Measurements from ENCODE around the gene GSTA4.

DNA sequence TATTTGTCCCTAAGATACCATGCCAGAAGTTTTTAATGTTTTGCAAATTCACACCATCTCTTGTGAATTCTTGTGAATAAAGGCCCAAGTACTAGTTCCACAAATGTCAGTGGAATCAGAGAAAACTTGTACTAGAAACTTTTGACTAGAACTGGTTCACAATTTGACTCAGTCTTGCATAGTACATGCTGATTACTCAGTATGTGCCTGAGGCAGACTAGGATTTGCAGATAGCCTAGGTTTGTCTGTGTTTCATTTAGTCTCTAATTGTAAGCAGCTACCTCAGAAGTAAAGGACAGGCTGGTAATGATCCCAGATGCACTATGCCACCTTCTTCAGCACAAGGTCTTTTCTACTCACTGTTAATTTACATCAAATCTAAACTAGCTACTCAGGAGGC lies 34.2 kb upstream of the GSTA4 start:
- TF ChIP-seq, protein P1, sequence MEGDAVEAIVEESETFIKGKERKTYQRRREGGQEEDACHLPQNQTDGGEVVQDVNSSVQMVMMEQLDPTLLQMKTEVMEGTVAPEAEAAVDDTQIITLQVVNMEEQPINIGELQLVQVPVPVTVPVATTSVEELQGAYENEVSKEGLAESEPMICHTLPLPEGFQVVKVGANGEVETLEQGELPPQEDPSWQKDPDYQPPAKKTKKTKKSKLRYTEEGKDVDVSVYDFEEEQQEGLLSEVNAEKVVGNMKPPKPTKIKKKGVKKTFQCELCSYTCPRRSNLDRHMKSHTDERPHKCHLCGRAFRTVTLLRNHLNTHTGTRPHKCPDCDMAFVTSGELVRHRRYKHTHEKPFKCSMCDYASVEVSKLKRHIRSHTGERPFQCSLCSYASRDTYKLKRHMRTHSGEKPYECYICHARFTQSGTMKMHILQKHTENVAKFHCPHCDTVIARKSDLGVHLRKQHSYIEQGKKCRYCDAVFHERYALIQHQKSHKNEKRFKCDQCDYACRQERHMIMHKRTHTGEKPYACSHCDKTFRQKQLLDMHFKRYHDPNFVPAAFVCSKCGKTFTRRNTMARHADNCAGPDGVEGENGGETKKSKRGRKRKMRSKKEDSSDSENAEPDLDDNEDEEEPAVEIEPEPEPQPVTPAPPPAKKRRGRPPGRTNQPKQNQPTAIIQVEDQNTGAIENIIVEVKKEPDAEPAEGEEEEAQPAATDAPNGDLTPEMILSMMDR (conservative IDR thresholded peaks at IDR 0.05): no peak
- no peak for TF ChIP-seq ZFX (IDR thresholded peaks at IDR 0.05)

Measured in C4-2B (cell line).